ES-I3 (cell line): ENCODE results near the gene UMODL1.

Experiments
- H3K36me3 ChIP-seq: 2 replicates; pipeline ENCODE4 v1.6.1; 2013; ENCODE audit warnings: mild to moderate bottlenecking, low read length, control low read depth, moderate library complexity; ENCODE audit not compliant: insufficient read depth
- H3K4me1 ChIP-seq: 2 replicates; pipeline ENCODE4 v1.6.1; 2013; ENCODE audit warnings: mild to moderate bottlenecking, control low read depth, low read length; ENCODE audit not compliant: insufficient read depth
- H3K9ac ChIP-seq: 2 replicates; pipeline ENCODE4 v1.6.1; 2013; ENCODE audit warnings: low read depth, mild to moderate bottlenecking, low read length, moderate library complexity
- H3K9me3 ChIP-seq: 2 replicates; pipeline ENCODE4 v1.6.1; 2013; ENCODE audit warnings: mild to moderate bottlenecking, low read length, moderate library complexity; ENCODE audit not compliant: control insufficient read depth, insufficient read depth

UMODL1 gene

DNA sequence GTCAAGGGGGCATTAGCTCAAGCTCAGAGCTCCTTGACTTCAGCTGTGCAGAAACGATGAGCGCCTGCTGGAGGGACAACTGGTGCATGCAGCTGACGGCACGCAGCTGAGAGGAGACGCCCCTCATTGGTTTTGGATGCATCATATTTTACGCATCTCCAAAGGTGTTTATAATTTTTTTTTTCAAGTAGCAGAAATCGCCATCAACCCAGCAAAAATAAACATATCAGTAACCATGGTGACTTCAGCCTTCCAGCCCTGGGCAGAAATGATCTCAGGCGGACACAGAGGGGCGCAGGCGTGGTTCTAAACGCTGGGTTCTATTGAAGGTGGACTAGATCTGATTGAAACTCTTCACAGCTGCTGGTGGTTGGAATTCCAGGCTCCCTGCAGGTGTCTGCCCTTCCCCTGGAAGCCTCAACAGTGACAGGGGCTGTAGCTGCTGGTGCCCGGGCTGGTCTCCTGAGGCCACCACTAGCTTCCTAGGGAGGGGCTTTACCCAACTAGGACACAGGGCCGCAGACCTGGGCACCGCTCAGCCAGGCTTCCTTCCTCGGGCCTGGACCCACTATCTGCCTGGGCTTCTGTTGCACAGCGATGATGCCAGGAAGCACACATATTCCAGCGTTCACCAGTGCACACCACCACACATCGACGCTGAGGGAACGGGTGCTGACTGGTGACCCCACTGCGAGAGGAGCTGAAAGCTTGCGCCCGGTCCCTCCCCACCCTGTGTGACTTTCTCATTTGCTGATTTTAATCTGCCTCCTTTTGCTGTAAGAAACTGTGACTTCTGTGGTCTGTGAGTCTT, 84.1 kb downstream of the UMODL1 start:
- no peak overlapping the region for H3K9ac ChIP-seq
- no peaks in the 10 kb centered on the region; the same call in 1 of the 2 replicates for H3K4me1 ChIP-seq
- no peaks in the 10 kb centered on the region for H3K36me3 ChIP-seq
- H3K9me3 ChIP-seq = no peaks in the 10 kb centered on the region

DNA sequence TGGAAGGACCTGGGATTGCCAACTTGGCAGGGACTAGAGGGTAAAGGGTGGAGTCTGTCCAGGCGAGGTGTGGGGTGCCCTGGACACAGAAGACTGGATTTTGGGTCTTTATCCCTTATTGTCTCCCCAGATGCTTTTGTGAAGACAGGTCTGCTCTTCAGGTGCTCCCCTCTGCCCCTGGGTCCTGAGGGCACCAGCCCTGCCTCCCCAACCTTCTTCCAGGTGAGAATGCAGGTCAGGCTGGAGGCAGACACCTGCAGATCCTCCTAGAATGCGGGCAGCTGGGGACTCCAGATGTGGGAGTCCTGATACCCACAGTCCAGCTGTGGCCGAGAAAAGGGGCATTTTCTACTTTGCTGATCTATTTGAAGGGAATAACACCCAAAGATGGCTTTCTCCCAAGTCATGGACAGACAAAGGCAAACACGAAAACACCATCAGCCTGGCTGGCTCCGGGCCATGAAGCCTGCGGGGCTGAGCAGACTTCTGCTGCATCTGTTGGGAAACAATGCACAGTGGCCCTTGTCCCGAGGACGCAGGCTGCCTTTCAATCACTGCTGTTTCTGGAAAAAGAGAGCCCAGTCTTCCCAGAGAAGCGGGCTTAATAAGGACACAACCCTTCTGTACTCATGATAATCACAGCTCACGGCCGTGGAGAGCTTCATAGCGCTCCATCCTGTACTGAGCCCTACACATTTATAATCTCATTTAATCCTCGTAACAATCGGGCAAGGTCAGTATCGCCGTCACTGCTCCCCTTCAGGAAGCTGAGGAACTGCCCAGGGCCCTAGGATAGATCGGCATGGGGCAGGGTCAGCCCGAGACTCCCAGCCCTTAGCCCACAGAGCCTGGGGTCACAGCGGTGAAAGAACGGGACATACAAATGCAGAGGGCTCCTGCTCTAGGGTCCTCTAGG, 85.8 kb downstream of the UMODL1 start:
- H3K9ac ChIP-seq = no peak overlapping the region
- no peaks in the 10 kb centered on the region for H3K36me3 ChIP-seq
- peaks cover 6% of the 10 kb centered on the region for H3K4me1 ChIP-seq
- no peaks in the 10 kb centered on the region for H3K9me3 ChIP-seq

DNA sequence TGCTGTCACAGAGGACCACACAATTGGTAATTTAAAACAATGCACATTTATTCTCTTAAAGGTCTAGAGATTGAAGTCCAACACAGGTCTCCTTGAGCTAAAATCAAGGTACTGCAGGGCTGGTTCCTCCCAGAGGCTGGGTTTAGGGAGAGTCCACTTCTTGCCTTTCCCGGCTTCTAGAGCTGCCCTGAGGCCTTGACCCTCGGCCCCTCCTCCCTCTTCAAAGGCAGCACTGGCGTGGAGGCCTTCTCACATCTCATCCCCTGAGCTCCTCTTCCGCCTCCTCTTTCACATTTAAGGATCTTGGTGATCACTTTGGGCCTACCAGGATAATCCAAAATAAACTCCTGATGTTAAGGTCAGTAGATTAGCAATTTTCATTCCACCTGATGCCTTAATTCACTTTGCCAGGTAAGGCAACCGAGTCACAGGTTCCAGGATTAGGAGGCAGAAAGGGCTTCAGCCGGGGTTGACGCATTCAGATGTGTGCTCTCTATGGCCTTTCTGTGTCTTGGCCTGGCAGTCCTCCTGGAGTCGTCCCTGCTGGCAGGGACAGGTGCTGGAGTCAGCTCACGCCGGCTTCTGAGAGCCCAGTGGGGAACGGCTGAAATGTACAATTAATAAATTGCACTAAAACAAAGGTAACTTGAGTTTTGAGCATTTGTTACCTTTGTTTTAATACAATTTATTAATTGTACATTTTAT, 86.6 kb downstream of the UMODL1 start:
- H3K36me3 ChIP-seq = no peaks in the 10 kb centered on the region
- H3K9ac ChIP-seq = no peak overlapping the region
- peaks cover 6% of the 10 kb centered on the region for H3K4me1 ChIP-seq
- H3K9me3 ChIP-seq = no peaks in the 10 kb centered on the region

DNA sequence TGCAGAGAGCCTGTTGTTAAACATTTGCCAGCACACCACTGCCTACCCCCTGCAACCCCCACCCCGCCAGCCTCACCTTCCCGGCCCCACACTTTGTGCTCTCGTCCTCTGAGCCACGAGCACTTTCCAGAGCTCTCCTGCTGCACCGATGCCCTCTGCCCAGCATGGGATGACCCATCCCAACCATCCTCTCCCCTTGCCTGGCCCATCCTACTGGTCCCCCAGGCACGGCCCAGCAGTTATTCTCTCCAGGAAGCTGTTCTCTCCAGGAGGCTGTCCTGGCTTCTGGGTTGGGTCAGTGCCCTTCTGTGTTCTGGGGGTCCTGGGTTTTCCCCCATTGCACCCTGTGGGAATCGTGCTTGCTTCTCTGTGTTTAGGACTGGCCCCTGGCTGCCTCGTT, 87.7 kb downstream of the UMODL1 start:
- peaks cover 6% of the 10 kb centered on the region for H3K4me1 ChIP-seq
- no peaks in the 10 kb centered on the region for H3K9me3 ChIP-seq

DNA sequence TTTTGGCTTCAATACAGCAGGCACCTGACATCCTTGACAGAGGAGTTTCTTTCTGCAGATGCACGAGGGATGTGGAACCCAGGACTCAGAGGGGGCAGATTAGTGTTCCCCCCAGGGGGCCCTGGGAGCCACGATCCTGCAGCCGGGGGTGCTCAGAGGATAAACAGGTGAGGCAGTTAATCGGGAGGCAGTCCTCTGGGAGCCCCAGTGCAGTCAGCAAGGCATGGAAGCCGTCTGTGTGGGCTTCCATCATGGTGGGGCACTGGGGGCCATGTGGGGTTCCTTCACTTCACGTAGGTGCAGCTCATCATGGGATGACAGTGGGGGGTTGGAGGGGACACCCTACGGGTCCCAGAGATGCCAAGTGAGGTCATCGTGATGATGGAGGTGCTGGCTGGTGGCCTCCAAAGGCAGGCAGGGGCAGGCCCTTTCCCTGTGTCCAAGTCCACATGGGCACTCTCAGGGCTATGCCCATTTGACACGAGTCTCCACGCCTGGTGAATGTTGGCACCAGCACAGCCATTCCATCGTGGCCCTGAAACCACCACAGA, 88.5 kb downstream of the UMODL1 start:
- H3K9ac ChIP-seq = no peak overlapping the region
- H3K4me1 ChIP-seq = peaks cover 6% of the 10 kb centered on the region
- no peaks in the 10 kb centered on the region for H3K36me3 ChIP-seq
- H3K9me3 ChIP-seq = no peaks in the 10 kb centered on the region

More for the DNA sequence above, 87.7 kb downstream of the UMODL1 start:
- no peaks in the 10 kb centered on the region for H3K36me3 ChIP-seq
- no peak overlapping the region for H3K9ac ChIP-seq

DNA sequence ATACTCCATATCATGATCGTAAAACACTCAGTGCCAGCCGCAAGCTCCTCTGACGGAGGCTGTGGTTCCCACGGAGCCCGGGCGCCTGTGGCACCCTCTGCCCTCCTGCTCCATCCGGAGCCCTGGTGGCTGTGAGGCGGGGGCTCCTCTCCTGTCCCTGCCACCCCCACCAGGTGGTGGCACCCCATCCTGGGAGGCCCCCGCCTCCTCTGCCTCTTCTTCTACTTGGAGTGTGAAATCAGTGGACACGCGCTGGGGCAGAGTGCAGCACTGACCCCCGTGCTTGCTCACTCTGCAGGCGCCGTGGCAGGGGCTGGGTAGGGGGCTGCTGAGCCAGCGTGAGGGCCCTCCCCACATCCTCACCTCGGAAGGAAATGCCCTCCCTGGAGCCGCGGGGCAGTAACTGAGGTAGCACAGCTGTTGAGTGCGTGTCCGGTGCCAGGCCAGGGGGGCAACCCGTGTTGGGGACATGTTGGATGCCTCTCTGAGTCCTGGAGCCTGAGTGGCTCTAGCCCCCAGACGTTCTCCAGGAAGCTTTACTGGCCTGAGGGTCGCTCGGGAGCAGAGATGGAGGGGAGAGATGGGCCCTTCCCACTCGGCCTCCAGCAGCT, 89.1 kb downstream of the UMODL1 start:
- H3K36me3 ChIP-seq = no peaks in the 10 kb centered on the region
- peaks cover 6% of the 10 kb centered on the region for H3K4me1 ChIP-seq
- H3K9ac ChIP-seq = no peak overlapping the region
- H3K9me3 ChIP-seq = no peaks in the 10 kb centered on the region

DNA sequence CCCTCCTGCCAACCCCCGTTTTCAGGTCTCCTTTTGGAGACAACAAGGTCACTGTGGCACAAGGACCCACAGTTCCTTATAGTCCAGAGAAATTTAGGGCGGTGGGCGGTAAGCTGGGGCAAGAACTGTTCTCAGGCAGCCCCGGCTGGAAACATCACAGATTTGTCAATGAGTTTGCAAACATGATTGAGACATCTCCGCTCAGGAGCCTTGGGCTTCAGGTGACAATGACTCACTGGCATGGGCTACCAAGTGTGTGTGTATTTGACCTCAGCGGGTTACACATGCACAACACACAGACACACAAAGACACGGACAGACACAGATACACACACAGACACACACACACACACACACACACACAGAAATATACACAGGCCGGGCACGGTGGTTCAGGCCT, 89.6 kb downstream of the UMODL1 start:
- Histone ChIP-seq H3K9ac (no peak overlapping the region), H3K36me3 (no peaks in the 10 kb centered on the region), H3K4me1 (peaks cover 6% of the 10 kb centered on the region), H3K9me3 (no peaks in the 10 kb centered on the region)

DNA sequence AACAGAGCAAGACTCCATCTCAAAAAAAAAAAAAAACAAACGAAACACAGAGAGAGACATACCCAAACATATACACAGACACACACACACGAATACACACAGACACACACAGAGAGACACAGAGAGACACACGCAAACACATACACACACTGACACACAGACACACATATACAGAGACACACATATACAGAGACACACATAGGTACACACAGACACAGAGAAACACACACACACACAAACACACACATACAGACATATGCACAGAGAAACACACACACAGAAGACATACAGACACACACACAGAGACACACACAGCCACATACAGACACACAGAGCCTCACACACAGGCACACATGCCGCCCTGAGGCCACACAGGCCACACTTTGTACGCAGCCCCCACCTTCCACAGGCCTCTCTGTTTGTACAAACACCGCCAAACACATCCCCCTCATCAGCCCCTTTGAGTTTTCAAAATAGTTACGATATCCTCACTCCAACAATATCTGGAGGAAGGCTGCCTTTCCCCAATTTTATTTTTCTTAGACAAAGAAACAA, 90.4 kb downstream of the UMODL1 start:
- no peak overlapping the region for H3K9ac ChIP-seq
- no peaks in the 10 kb centered on the region for H3K9me3 ChIP-seq
- H3K36me3 ChIP-seq = no peaks in the 10 kb centered on the region
- H3K4me1 ChIP-seq = peaks cover 6% of the 10 kb centered on the region

DNA sequence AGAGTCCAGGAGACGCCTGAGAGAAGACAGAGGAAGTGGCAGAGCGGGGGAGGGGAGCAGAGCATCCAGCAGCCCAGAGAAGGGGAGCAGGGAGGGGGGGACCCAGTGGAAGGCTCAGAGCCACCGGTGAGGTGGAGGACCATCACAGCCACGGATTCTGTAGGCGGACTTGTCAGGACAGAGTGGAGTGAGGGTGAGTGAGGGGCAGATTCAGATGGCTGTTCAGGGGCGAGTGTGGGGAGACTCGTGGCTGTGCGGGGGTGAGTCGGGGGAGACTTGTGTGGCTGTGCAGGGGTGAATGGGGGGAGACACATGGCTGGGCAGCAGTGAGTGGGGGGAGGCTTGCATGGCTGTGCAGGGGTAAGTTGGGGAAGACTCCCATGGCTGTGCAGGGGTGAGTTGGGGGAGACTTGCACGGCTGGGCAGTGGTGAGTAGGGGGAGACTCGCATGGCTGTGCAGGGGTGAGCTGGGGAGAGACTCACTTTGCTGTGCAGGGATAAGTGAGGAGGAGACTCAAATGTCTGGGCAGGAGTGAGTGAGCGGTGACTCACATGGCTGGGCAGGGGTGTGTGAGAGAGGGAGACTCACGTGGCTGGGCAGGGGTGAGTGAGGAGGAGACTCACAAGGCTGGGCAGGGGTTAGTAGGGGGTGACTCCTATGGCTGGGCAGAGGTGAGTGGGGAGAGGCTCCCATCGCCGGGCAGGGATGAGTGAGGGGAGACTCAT, 91.0 kb downstream of the UMODL1 start:
- peaks cover 6% of the 10 kb centered on the region for H3K4me1 ChIP-seq
- H3K9ac ChIP-seq = no peak overlapping the region
- H3K36me3 ChIP-seq = no peaks in the 10 kb centered on the region
- no peaks in the 10 kb centered on the region for H3K9me3 ChIP-seq

DNA sequence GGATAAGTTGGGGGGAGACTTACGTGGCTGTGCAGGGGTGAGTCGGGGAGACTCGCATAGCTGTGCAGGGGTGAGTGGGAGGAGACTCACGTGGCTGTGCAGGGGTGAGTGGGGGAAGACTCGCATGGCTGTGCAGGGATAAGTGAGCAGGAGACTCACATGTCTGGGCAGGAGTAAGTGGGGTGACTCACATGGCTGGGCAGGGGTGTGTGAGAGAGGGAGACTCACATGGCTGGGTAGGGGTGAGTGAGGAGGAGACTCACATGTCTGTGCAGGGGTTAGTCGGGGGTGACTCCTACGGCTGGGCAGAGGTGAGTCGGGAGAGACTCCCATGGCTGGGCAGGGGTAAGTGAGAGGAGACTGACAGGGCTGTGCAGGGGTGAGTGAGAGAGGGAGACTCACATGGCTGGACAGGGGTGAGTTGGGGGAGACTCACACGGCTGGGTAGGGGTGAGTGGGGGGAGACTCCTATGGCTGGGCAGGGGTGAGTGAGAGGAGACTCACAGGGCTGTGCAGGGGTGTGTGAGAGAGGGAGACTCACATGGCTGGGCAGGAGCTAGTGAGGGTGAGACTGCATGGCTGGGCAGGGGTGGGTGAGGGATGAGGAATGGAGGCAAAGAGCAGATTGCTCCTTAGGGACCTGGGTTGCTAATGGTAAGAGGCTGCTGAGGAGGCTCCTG, 91.9 kb downstream of the UMODL1 start:
- peaks cover 6% of the 10 kb centered on the region for H3K4me1 ChIP-seq
- no peaks in the 10 kb centered on the region for H3K9me3 ChIP-seq
- no peak overlapping the region for H3K9ac ChIP-seq
- H3K36me3 ChIP-seq = no peaks in the 10 kb centered on the region

DNA sequence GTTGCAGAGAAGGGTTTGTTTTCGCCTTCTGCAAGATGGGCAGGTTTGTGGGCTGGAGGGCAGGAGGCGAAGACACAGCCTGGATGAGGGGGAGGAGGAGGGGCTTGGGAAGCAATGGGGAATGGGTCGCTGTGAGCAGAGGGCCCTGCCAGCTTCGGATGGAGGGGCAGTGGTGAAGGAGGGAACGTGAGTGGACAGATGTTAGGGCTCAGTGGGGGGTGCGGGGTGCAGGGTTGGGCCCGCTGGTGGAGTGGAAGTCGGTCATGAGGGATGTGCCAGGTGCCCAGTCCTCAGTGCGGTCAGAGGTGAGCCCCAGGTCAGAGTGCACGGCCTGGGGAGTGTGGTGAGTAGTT, 92.4 kb downstream of the UMODL1 start:
- H3K4me1 ChIP-seq = peaks cover 6% of the 10 kb centered on the region

DNA sequence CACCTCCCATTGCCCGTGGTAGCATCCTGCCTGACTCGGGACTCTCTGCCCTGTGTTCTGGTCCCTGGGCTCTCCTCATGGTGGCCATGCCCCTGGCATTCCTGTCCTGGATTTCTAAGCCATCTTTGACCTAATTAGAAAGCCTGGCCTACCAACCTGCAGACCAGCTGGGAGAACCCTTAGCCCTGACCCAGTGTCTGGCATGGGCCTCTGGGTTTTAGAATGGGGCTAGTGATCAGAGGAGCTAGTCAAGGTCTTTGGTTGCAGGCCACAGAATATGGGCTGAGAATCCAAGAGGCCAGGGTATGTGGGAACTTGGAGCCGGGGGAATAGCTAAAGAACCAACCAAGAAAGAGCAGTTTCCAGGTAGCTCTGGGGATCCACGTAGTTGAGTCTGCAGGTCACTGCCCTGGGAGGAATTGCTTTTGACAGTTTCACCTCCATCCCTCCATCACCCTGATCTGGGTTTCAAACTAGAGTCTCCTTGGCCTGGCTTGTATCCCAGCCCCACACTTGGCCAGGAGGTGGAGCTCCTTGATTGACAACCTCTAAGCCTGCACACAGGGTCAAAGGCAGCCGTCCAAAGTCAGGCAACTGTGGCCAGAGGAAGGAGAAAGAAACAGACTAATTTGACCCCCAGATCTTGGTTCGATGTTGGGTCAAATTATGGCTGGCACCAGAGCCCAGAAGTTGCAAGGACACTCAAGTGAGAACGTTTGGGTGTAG, 93.1 kb downstream of the UMODL1 start:
- no peaks in the 10 kb centered on the region for H3K36me3 ChIP-seq
- no peaks in the 10 kb centered on the region for H3K9me3 ChIP-seq
- no peak overlapping the region for H3K9ac ChIP-seq
- H3K4me1 ChIP-seq = peaks cover 6% of the 10 kb centered on the region

More for the DNA sequence above, 92.4 kb downstream of the UMODL1 start:
- H3K9ac ChIP-seq = no peak overlapping the region
- no peaks in the 10 kb centered on the region for H3K9me3 ChIP-seq
- no peaks in the 10 kb centered on the region for H3K36me3 ChIP-seq
